Testis (tissue), 2 donors: ENCODE data around the gene MACF1.

Experiments
- CTCF ChIP-seq, 3 experiments: fragments of 450-650 bp in 2 of 3; fragments of 200-600 bp in 1 of 3; sonication (generic) in 1 of 3; IDR thresholded peaks; one replicate each; pipeline ENCODE4 v1.5.1; 2016 to 2019; ENCODE audit warnings: antibody characterized with exemption in 3 of 3, mild to moderate bottlenecking in 2 of 3, moderate library complexity in 1 of 3
- POLR2A ChIP-seq: fragments of 450-650 bp; IDR thresholded peaks from one replicate; pipeline ENCODE4 v1.6.1; 2017; ENCODE audit warnings: antibody characterized with exemption, mild to moderate bottlenecking, moderate library complexity

DNA sequence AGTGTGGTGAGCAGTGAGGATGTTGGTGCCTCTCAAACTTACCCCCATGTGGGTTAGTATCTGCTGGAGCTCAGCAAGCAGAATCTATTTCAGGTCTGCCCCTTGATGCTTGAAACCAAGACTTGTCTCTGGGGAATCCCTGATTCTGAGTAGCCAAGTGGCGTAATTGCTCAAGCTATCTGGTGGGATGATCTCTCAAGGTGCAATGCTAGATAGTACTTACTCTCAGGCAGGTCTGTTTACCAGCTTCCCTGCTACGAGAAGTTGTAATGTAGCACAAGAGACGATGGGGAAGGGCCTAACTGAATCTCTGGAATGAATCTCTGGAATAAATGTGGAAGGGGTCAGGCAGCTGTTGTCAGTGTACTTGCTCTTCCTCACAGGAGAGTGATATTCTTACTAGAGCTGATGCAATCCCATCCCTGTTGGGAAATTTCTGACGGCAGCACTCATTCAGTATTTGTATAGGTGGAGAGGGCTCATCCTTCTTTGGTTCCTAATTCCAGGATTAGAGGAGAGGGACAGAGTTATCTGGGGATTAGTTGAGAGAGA, 65.4 kb downstream of the MACF1 start:
- TF ChIP-seq CTCF (IDR thresholded peaks at IDR 0.05) (no peak), POLR2A (no peak)
